Mesenchymal stem cell (in vitro differentiated cells and primary cell): ENCODE measurements around the gene HOXB7.

Experiments used
- DNase-seq: peaks from one replicate; pipeline ENCODE4 v3.0.0-alpha.2; 2013
- H2AFZ ChIP-seq: one replicate; pipeline ENCODE4 v1.6.1; 2013; ENCODE audit warnings: low read depth, mild to moderate bottlenecking, control low read depth, inconsistent platforms, low read length, moderate library complexity
- H2AK5ac ChIP-seq: 2 replicates; pipeline ENCODE4 v1.6.1; 2013; ENCODE audit warnings: low read length, moderate library complexity, mild to moderate bottlenecking, inconsistent platforms; ENCODE audit not compliant: severe bottlenecking
- H2BK120ac ChIP-seq: one replicate; pipeline ENCODE4 v1.6.1; 2013; ENCODE audit warnings: low read depth, mild to moderate bottlenecking, inconsistent platforms, low read length, moderate library complexity
- H2BK12ac ChIP-seq, 2 experiments: one replicate each; pipeline ENCODE4 v1.6.1; 2013; ENCODE audit warnings: inconsistent platforms in 2 of 2, low read length in 2 of 2, mild to moderate bottlenecking in 2 of 2, moderate library complexity in 2 of 2, control low read depth in 1 of 2
- H2BK15ac ChIP-seq: one replicate; pipeline ENCODE4 v1.6.1; 2013; ENCODE audit warnings: mild to moderate bottlenecking, low read depth, inconsistent platforms; ENCODE audit not compliant: poor library complexity, severe bottlenecking
- H2BK5ac ChIP-seq: 2 replicates; pipeline ENCODE4 v1.6.1; 2013; ENCODE audit warnings: low read depth, mild to moderate bottlenecking, low read length, control low read depth, inconsistent platforms; ENCODE audit not compliant: poor library complexity, severe bottlenecking
- H3K14ac ChIP-seq, 2 experiments: one replicate each; pipeline ENCODE4 v1.6.1; 2013; ENCODE audit warnings: inconsistent platforms in 2 of 2, low read length in 2 of 2, control low read depth in 1 of 2, mild to moderate bottlenecking in 1 of 2, moderate library complexity in 1 of 2
- H3K18ac ChIP-seq, 2 experiments: one replicate each; pipeline ENCODE4 v1.6.1; 2013; ENCODE audit warnings: inconsistent platforms in 2 of 2, low read length in 2 of 2, control low read depth in 1 of 2, low read depth in 1 of 2, mild to moderate bottlenecking in 1 of 2
- H3K23ac ChIP-seq, 2 experiments: one replicate each; pipeline ENCODE4 v1.6.1; 2013; ENCODE audit warnings: inconsistent platforms in 2 of 2, low read length in 2 of 2, mild to moderate bottlenecking in 2 of 2, moderate library complexity in 2 of 2, control low read depth in 1 of 2
- H3K27ac ChIP-seq: 2 replicates; pipeline ENCODE4 v1.5.1; 2013; ENCODE audit warnings: mild to moderate bottlenecking, moderate library complexity, low read length, control low read depth, inconsistent platforms; ENCODE audit not compliant: poor library complexity, severe bottlenecking
- H3K27me3 ChIP-seq, 2 experiments: 2 replicates each; pipeline versions ENCODE4 v1.6.1 to v1.7.0; 2013; ENCODE audit warnings: low read length in 2 of 2, mild to moderate bottlenecking in 2 of 2, moderate library complexity in 2 of 2, control low read depth in 1 of 2, inconsistent platforms in 1 of 2; ENCODE audit not compliant: control insufficient read depth in 1 of 2, insufficient read depth in 1 of 2
- H3K36me3 ChIP-seq, 2 experiments: 2 replicates each; pipeline versions ENCODE4 v1.6.1 to v1.7.0; 2013; ENCODE audit warnings: low read length in 2 of 2, control low read depth in 1 of 2, inconsistent platforms in 1 of 2, low read depth in 1 of 2, mild to moderate bottlenecking in 1 of 2; ENCODE audit not compliant: insufficient read depth in 2 of 2, control insufficient read depth in 1 of 2
- H3K4ac ChIP-seq, 2 experiments: one replicate each; pipeline ENCODE4 v1.6.1; 2013; ENCODE audit warnings: inconsistent platforms in 2 of 2, low read length in 2 of 2, mild to moderate bottlenecking in 2 of 2, moderate library complexity in 2 of 2, control low read depth in 1 of 2, low read depth in 1 of 2
- H3K4me1 ChIP-seq: 2 replicates; pipeline ENCODE4 v1.6.1; 2013; ENCODE audit warnings: low read depth, low read length, control low read depth; ENCODE audit not compliant: control insufficient read depth, insufficient read depth
- H3K4me2 ChIP-seq: 2 replicates; pipeline ENCODE4 v1.6.1; 2013; ENCODE audit warnings: low read length, mild to moderate bottlenecking, inconsistent platforms; ENCODE audit not compliant: poor library complexity, severe bottlenecking
- H3K4me3 ChIP-seq, 2 experiments: 2 replicates each; pipeline versions ENCODE4 v1.5.1 to v1.7.0; 2013; ENCODE audit warnings: low read length in 2 of 2, mild to moderate bottlenecking in 2 of 2, control low read depth in 1 of 2, low read depth in 1 of 2; ENCODE audit not compliant: insufficient read depth in 1 of 2
- H3K79me1 ChIP-seq: replicated peaks from 2 replicates; pipeline ENCODE4 v1.6.1; 2013; ENCODE audit warnings: mild to moderate bottlenecking, control low read depth, low read length, inconsistent platforms; ENCODE audit not compliant: poor library complexity, severe bottlenecking
- H3K9ac ChIP-seq: 2 replicates; pipeline ENCODE4 v1.7.0; 2013; ENCODE audit warnings: mild to moderate bottlenecking, low read length, moderate library complexity
- H3K9me3 ChIP-seq: 2 replicates; pipeline ENCODE4 v1.7.0; 2013; ENCODE audit warnings: mild to moderate bottlenecking, low read length; ENCODE audit not compliant: control insufficient read depth
- H4K8ac ChIP-seq: one replicate; pipeline ENCODE4 v1.6.1; 2013; ENCODE audit warnings: inconsistent platforms, mild to moderate bottlenecking, low read length, moderate library complexity
- H4K91ac ChIP-seq: one replicate; pipeline ENCODE4 v1.6.1; 2013; ENCODE audit warnings: mild to moderate bottlenecking, low read length, inconsistent platforms
- WGBS: methylation state at CpG from one replicate; pipeline ENCODE4 v1.1.7; 2013; ENCODE audit warnings: mixed read lengths; 5-methylcytosine and 5-hydroxymethylcytosine counted together

HOXB7 gene

GRCh38 chr17:48597778-48598631 is 12.8 kb downstream of the HOXB7 start:
- Histone ChIP-seq H3K27ac (peak overlapping the region; percentile 65), H2BK120ac (no peak overlapping the region), H3K23ac (peak overlapping the region in 1 of 2 experiments; percentile 16), H3K9me3 (no peaks in the 10 kb centered on the region), H4K91ac (peak overlapping the region; percentile 74), H3K79me1 (no peaks in the 10 kb centered on the region), H2BK5ac (no peak overlapping the region), H3K18ac (peak overlapping the region; percentile 76 to 95), H2BK12ac (peak overlapping the region in 1 of 2 experiments; percentile 27), H3K9ac (peak overlapping the region; percentile 91), H3K4ac (peak overlapping the region; percentile 87 to 92), H3K36me3 (peaks cover 19 to 24% of the 10 kb centered on the region in 2 experiments), H2AFZ (no peak overlapping the region), H3K4me2 (peak overlapping the region; percentile 73), H3K4me1 (peaks cover 48% of the 10 kb centered on the region), H2AK5ac (no peak overlapping the region), H3K14ac (peak overlapping the region; percentile 39 to 96), H3K4me3 (peak overlapping the region; percentile 53 to 87), H3K27me3 (no peaks in the 10 kb centered on the region), H2BK15ac (no peak overlapping the region), H4K8ac (peak overlapping the region; percentile 35)
- peak; percentile 95 for DNase-seq
- under 1% methylated on average over 54 of the region's 68 CpGs for whole genome bisulfite sequencing

GRCh38 chr17:48597528-48597777 is 13.4 kb downstream of the HOXB7 start:
- peak overlapping the region; percentile 76 to 95 for H3K18ac ChIP-seq
- peak overlapping the region; percentile 91 for H3K9ac ChIP-seq
- 0% methylated on average over 16 of the region's 16 CpGs for WGBS
- H3K23ac ChIP-seq: peak overlapping the region in 1 of 2 experiments; percentile 3
- no peak overlapping the region for H2AFZ ChIP-seq
- H3K14ac ChIP-seq: peak overlapping the region; percentile 28 to 39
- no peaks in the 10 kb centered on the region for H3K27me3 ChIP-seq
- H3K79me1 ChIP-seq: no peaks in the 10 kb centered on the region
- H4K8ac ChIP-seq: no peak overlapping the region
- H3K27ac ChIP-seq: peak overlapping the region; percentile 65
- peak overlapping the region; percentile 87 to 92 for H3K4ac ChIP-seq
- no peak overlapping the region for H2AK5ac ChIP-seq
- H2BK12ac ChIP-seq: peak overlapping the region in 1 of 2 experiments; percentile 27
- no peak overlapping the region for H4K91ac ChIP-seq
- H3K4me3 ChIP-seq: peak overlapping the region; percentile 53 to 87
- H3K36me3 ChIP-seq: peaks cover 19 to 24% of the 10 kb centered on the region in 2 experiments
- no peak overlapping the region for H2BK5ac ChIP-seq
- no peak overlapping the region for H2BK120ac ChIP-seq
- H3K9me3 ChIP-seq: no peaks in the 10 kb centered on the region
- peak overlapping the region; percentile 73 for H2BK15ac ChIP-seq
- H3K4me1 ChIP-seq: peaks cover 50% of the 10 kb centered on the region
- H3K4me2 ChIP-seq: peak overlapping the region; percentile 73
- no peak for DNase-seq

GRCh38 chr17:48596735-48597527 is 13.9 kb downstream of the HOXB7 start:
- Histone ChIP-seq H3K36me3 (peaks cover 23 to 24% of the 10 kb centered on the region in 2 experiments), H2AFZ (no peak overlapping the region), H2AK5ac (no peak overlapping the region), H2BK5ac (no peak overlapping the region), H2BK120ac (peak overlapping the region; percentile 64), H4K8ac (no peak overlapping the region), H3K4ac (peak overlapping the region; percentile 84 to 87), H3K9ac (peak overlapping the region; percentile 91), H2BK15ac (peak overlapping the region; percentile 73), H4K91ac (peak overlapping the region; percentile 52), H3K4me3 (peak overlapping the region; percentile 53 to 87), H3K4me2 (peak overlapping the region; percentile 73), H3K14ac (peak overlapping the region; percentile 28 to 95), H2BK12ac (peak overlapping the region; percentile 18 to 45), H3K79me1 (no peaks in the 10 kb centered on the region), H3K9me3 (no peaks in the 10 kb centered on the region), H3K27ac (peak overlapping the region; percentile 65), H3K18ac (peak overlapping the region; percentile 76 to 95), H3K27me3 (no peaks in the 10 kb centered on the region), H3K23ac (no peak overlapping the region), H3K4me1 (peaks cover 54% of the 10 kb centered on the region)
- DNase-seq: peak; percentile 89
- WGBS: under 1% methylated on average over 14 of the region's 26 CpGs
